Gastroesophageal sphincter (tissue), 3 donors: ENCODE measurements around the gene TNFRSF14.

ENCODE experiments used
- CTCF ChIP-seq, 4 experiments: fragments of 200-600 bp in 2 of 4; fragments of 450-650 bp in 2 of 4; sonication (generic) in 1 of 4; IDR thresholded peaks; one replicate each; pipeline ENCODE4 v1.5.1; 2017 to 2019; ENCODE audit warnings: antibody characterized with exemption in 4 of 4, mild to moderate bottlenecking in 2 of 4, moderate library complexity in 2 of 4
- POLR2A ChIP-seq, 2 donors: fragments of 450-650 bp; IDR thresholded peaks; one replicate each; pipeline ENCODE4 v1.6.1; 2017; ENCODE audit warnings: antibody characterized with exemption in 2 of 2, mild to moderate bottlenecking in 2 of 2, moderate library complexity in 1 of 2

- TF ChIP-seq CTCF (IDR thresholded peaks at IDR 0.05) (no peak), POLR2A (IDR thresholded peaks at IDR 0.05) (no peak)
Observed at GRCh38 chr1:2573250-2573920, 17.2 kb downstream of the TNFRSF14 start.
